Kidney epithelial cell (primary cell): ENCODE measurements around the gene FTO. TPM values are rescaled to one million over a fixed set of nuclear protein-coding genes. Genes with fewer than 3 reads are reported as not detected.
A peak's percentile ranks its signal among the peaks of the same experiment; 100 is the strongest.

Experiments used
- DNase-seq: peaks from one replicate; pipeline ENCODE4 v3.0.0-alpha.2; 2010; ENCODE audit warnings: low read depth
- H3K27me3 ChIP-seq: 2 replicates; pipeline ENCODE4 v1.6.0; 2011; ENCODE audit warnings: low read length; ENCODE audit not compliant: control insufficient read depth, insufficient read depth
- H3K36me3 ChIP-seq: 2 replicates; pipeline ENCODE4 v1.5.1; 2011; ENCODE audit warnings: low read length; ENCODE audit not compliant: control insufficient read depth, insufficient read depth
- H3K4me3 ChIP-seq: 2 replicates; pipeline ENCODE4 v1.5.1; 2011; ENCODE audit warnings: low read depth, mild to moderate bottlenecking, control low read depth, low read length
- total RNA-seq: library from RNA; depleted of rRNA; stranded (reverse); fragments of >200 nt; gene quantifications from 2 replicates; pipeline ENCODE4 v1.2.3, GENCODE V29; 2015
- TF ChIP-seq, protein P1 (sequence below): IDR thresholded peaks from 2 replicates; pipeline ENCODE4 v1.5.1; 2011; ENCODE audit warnings: mild to moderate bottlenecking, moderate library complexity, low read length, control low read depth, inconsistent platforms; ENCODE audit not compliant: insufficient read depth, poor library complexity, severe bottlenecking

Gene FTO
- total RNA-seq, 1 donor from 2014 or later, result 66.9 TPM

DNA sequence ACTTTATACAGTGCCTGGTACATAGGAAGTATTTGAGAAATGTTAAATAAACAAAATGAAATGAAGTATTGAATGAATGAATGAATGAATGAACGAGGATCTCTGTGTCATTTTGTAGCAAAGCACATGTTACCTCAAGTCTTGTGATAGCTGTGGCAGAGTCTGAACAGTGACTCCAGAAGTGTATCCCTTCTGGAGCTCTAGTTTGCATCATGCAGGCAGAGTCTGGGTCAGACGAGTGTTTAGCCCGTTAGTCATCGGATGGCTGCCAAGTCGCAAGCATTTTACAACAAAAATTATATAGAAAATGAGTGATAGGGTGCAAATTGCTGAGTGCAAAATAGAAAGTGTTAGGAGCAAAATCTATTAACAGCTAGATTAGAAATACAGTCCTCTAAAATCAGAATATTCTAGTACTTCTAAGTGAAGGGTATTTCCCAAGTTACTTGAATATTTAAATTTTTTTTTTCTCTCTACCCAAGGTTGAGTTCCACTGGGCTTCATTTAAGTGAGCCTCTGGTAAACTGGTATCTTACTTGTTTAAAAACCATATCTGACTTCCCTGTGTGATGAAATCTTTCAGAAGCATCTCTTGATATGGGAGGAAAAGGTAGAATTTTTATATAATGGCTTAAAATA is 113.3 kb downstream of the FTO start:
- no peaks in the 10 kb centered on the region for H3K36me3 ChIP-seq
- no peak overlapping the region for H3K4me3 ChIP-seq
- TF ChIP-seq, protein P1, sequence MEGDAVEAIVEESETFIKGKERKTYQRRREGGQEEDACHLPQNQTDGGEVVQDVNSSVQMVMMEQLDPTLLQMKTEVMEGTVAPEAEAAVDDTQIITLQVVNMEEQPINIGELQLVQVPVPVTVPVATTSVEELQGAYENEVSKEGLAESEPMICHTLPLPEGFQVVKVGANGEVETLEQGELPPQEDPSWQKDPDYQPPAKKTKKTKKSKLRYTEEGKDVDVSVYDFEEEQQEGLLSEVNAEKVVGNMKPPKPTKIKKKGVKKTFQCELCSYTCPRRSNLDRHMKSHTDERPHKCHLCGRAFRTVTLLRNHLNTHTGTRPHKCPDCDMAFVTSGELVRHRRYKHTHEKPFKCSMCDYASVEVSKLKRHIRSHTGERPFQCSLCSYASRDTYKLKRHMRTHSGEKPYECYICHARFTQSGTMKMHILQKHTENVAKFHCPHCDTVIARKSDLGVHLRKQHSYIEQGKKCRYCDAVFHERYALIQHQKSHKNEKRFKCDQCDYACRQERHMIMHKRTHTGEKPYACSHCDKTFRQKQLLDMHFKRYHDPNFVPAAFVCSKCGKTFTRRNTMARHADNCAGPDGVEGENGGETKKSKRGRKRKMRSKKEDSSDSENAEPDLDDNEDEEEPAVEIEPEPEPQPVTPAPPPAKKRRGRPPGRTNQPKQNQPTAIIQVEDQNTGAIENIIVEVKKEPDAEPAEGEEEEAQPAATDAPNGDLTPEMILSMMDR, result no peak
- H3K27me3 ChIP-seq, result no peaks in the 10 kb centered on the region
- peak; percentile 59 for DNase-seq

- no peak for DNase-seq
- TF ChIP-seq, protein P1, result no peak
- Histone ChIP-seq H3K4me3 (no peak overlapping the region), H3K27me3 (no peaks in the 10 kb centered on the region), H3K36me3 (no peaks in the 10 kb centered on the region)
Measured at GRCh38 chr16:53817812-53818550, 114.0 kb downstream of the FTO start.

- no peak for DNase-seq
- Histone ChIP-seq H3K4me3 (no peak overlapping the region), H3K27me3 (no peaks in the 10 kb centered on the region), H3K36me3 (no peaks in the 10 kb centered on the region)
- TF ChIP-seq, protein P1, result no peak
Measured at GRCh38 chr16:53821487-53821886, 117.5 kb downstream of the FTO start.

GRCh38 chr16:53821957-53822625 is 118.1 kb downstream of the FTO start:
- DNase-seq, result no peak
- no peaks in the 10 kb centered on the region for H3K27me3 ChIP-seq
- TF ChIP-seq, protein P1, result no peak
- H3K36me3 ChIP-seq, result no peaks in the 10 kb centered on the region
- H3K4me3 ChIP-seq, result no peak overlapping the region

DNA sequence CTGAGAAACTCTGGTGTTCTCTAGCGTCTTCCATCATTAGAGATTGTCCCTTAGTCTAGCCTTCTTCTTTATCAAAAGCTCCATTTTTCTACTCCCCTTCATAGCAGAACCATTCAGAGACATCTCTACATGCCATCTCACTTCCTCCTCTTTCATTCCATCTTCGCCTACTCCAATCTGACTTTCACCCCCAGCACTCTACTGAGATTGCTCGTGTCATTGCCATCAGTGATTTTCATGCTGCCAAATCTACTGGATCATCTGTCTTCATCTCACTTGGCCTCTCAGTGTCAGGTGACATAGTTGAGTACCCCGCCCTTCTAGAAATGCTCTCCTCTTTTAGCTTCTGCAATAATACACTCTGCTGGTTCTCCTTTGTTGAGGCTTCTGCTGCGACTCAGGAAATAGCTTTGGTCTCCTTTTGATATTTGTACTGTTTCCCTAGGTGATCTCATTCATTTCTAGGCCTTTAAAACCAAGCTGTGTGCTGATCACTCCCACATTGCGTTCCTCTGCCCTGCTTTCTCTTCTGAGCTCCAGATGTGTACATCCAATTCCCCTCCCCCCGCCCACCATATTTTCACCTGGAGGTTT is 119.1 kb downstream of the FTO start:
- H3K36me3 ChIP-seq, result no peaks in the 10 kb centered on the region
- no peaks in the 10 kb centered on the region for H3K27me3 ChIP-seq
- TF ChIP-seq, protein P1, result no peak
- DNase-seq, result no peak
- no peak overlapping the region for H3K4me3 ChIP-seq
